Inflammatory macrophage treated with lipopolysaccharide for 4 hours (primary cell): ENCODE results near the gene CTF1.
"Not testable (repeated sequence)": the region's sequence is repeated elsewhere in the genome, so short reads cannot be mapped to it uniquely, and the experiment has no call there.

Experiments used
- DNase-seq: peaks from one replicate; pipeline ENCODE4 v3.0.0-alpha.2; 2020

CTF1 gene

DNA sequence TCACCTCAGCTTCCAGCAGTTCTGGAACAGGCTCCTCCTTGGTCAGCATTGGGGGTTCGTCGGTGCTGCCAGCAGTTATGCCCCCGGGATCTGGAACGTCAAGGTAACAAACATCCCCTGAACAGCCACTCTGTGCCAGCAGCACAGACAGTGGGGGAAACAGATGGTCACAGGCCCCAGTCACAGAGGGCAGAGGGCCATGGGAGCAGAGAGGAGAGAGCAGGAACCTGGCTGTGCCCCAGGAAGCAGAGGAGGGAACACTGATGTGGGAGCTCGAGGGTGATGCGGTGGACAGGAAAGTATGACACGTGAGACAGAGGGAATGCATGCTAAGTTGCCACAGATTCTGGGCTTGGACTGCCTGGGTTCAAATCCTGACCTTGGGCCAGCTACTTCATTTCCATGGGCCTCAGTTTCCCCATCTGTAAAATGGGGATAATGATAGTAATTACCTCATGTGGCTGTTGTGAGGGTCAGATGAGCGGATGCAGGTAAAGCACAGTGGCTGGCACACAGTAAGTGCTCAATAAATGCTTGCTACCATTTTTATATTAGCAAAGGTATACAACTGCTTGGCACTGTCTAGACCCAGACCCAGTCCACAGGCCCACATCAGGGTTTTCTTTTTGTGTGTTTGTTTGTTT lies 7.4 kb upstream of the CTF1 start:
- no peak for DNase-seq

DNA sequence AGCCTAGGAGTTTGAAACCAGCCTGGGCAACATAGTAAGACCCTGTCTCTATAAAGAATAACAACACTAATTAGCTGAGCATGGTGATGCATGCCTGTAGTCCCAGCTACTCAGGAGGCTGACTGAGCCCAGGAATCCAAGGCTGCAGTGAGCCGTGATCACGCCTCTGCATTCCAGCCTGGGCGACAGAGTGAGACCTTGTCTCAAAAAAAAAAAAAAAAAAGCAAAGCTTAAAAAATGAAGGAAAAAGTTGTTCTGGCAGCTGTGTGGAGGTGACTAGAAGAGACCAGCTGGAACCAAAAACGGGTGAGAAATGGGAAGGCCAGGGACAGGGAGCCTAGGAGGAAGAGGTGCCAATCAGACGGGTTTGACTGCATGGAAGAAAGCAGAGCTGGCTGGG lies 6.7 kb upstream of the CTF1 start:
- no peak for DNase-seq

DNA sequence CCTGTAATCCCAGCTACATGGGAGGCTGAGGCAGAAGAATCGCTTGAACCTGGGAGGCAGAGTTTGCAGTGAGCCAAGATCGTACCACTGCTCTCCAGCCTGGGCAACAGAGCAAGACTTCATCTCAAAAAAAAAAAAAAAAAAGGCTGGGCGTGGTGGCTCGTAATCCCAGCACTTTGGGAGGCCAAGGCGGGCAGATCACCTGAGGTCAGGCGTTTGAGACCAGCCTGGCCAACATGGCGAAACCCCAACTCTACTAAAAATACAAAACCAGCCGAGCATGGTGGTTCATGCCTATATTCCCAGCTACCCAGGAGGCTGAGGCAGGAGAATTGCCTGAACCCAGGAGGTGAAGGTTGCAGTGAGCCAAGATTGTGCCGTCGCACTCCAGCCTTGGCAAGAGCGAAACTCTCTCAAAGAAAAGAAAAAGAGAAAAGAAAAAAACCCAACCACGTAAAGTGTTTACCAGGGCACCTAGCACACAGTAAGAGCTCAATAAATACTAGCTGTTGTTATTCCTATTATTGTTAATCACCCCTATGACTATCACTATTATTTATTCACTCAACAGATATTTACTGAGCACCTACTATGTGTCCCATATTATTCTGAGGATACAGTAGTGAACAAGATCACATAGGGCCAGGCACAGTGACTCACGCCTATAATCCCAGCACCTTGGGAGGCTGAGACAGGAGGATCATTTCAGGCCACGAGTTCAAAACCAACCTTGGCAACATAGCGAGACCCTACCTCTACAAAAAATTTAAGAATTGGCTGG lies 5.2 kb upstream of the CTF1 start:
- not testable (repeated sequence) for DNase-seq

- DNase-seq, result no peak
These were observed 3.6 kb upstream of the CTF1 start for GRCh38 chr16:30892670-30893416.

- DNase-seq, result no peak
These were observed 3.0 kb upstream of the CTF1 start for GRCh38 chr16:30893417-30893743.

- peak; percentile 90 for DNase-seq
These were observed 2.5 kb upstream of the CTF1 start, which contains the start of gene BCL7C for GRCh38 chr16:30893744-30894539. BCL7C (minus strand) TSS chr16:30894077; CDS start chr16:30893944, 133 bp downstream.

- DNase-seq, result no peak
These were observed 1.7 kb upstream of the CTF1 start for GRCh38 chr16:30894540-30895368.

DNA sequence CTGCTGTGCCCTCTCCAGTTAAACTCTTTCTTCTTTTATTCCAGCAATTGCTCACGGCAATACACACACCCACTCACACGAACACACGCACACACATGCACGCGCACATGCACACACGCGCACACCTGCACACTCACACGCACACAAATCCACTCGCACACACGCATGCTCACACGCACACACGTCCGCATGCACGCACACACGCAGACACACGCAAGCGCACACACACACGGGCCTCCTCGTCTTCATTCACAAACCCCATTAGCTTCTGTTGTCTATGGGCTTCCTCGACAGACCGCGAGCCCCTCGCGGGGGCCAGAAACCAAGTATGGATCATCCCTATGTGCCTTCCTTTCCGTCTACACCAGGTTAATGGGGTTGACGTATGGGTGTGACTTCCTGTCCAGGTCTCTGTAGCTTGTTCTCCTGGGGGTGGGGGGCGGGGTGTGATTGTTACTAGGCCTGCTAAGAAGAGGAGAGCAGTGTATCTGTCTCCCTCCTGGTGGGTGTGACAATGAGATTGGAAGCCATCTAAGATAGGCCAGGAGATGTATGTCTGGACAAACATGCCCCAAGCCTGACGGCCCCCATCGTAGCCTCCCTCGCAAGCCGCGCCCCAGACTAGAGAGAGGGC lies 670 bp upstream of the CTF1 start:
- no peak for DNase-seq

DNA sequence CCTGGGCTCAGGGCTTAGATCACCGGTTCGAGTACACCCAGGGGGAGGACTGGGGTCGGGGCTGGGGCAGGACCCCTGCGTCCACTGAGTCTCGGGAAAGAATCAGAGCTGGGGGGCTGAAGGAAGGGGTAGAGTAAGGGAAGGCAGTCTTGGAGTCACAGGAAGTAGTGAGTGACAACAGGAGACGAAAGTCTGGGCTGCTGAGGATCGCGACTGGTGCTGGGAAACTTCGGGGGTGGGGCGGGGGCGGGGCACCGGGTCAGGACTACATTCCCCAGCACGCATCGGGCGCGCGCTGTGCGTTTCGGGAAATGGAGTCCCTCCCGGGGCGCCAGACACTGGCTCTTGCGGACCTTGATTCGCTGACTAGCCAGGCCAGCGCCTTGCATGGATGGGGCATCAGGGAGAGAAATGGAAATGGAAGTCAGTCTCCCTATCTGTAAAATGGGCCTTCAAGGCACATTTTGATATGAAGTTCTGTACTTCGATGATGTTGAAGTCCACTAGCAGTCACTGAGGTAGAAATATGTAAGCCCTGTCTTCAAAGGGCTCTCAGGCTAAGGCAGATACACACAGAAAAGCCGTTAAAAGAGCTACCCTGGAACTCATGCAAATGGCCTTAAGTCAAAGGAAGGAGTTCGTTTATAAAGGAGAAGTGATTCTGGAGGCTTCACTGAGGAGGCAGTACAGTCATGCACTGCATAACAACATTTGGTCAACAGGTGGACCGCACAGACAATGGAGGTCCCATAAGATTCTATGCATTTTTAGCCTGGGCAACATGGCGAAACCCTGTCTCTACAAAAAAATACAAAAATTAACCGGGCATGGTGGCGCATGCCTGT lies 697 bp downstream of the CTF1 start:
- DNase-seq, result peak; percentile 89

- no peak for DNase-seq
These were observed 3.4 kb downstream of the CTF1 start for GRCh38 chr16:30899794-30900193.

DNA sequence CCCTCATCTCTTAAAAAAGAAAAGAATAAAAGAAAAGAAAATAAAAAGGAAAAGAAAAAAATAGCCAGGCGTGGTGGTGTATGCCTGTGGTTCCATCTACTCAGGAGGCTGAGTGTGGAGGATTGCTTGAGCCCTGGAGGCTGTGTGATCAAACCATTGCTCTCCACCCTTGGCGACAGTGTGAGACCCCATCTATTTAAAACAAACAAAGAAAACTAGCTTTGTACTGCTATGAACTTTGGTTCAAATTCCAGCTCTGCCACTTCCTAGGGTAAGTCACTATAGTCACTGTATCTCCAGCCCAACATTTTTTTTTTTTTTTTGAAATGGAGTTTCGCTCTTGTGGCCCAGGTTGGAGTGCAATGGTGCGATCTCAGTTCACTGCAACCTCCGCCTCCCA lies 4.2 kb downstream of the CTF1 start:
- no peak for DNase-seq

DNA sequence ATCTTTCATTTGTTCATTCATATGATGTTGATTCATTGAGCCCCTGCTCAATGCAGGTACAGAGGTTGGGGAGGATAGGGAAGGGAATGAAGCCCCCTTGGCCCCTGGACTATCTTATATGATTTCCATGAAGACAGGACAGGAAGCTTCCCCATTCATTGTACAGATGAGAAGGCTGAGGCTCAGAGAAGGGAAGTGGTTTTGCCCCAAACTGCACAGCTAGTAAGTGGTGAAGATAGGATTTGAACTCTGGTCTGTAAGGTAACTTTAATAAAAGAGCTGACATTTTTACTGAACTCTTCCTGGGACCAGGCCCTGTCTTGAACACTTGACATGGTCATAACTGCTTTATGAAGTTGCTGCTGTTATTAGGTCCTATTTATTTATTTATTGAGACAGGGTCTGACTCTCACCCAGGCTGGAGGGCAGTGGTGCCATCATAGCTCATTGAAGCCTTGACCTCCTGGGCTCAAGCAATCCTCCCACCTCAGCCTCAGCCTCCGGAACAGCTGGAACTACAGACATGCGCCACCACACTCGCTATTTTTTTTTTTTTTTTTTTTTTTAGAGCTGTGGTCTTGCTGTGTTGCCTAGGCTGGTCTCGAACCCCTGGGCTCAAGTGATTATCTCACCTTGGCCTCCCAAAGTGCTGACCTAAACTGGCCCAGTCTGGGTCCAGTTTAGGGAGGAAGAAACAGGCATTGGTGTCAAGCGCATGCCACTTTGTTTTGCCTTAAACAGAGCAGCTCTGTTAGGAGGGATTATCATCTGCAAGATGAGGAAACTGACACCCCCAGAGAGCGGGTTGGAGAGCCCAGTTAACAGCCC lies 5.0 kb downstream of the CTF1 start:
- no peak for DNase-seq

DNA sequence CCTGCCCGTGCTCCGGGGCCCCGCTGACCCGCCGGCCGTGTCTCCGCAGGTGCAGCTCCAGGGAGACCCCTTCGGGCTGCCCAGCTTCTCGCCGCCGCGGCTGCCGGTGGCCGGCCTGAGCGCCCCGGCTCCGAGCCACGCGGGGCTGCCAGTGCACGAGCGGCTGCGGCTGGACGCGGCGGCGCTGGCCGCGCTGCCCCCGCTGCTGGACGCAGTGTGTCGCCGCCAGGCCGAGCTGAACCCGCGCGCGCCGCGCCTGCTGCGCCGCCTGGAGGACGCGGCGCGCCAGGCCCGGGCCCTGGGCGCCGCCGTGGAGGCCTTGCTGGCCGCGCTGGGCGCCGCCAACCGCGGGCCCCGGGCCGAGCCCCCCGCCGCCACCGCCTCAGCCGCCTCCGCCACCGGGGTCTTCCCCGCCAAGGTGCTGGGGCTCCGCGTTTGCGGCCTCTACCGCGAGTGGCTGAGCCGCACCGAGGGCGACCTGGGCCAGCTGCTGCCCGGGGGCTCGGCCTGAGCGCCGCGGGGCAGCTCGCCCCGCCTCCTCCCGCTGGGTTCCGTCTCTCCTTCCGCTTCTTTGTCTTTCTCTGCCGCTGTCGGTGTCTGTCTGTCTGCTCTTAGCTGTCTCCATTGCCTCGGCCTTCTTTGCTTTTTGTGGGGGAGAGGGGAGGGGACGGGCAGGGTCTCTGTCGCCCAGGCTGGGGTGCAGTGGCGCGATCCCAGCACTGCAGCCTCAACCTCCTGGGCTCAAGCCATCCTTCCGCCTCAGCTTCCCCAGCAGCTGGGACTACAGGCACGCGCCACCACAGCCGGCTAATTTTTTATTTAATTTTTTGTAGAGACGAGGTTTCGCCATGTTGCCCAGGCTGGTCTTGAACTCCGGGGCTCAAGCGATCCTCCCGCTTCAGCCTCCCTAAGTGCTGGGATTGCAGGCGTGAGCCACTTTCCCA lies 5.9 kb downstream of the CTF1 start:
- DNase-seq, result peak; percentile 79

- no peak for DNase-seq
These were observed 6.6 kb downstream of the CTF1 start for GRCh38 chr16:30903002-30903401.

DNA sequence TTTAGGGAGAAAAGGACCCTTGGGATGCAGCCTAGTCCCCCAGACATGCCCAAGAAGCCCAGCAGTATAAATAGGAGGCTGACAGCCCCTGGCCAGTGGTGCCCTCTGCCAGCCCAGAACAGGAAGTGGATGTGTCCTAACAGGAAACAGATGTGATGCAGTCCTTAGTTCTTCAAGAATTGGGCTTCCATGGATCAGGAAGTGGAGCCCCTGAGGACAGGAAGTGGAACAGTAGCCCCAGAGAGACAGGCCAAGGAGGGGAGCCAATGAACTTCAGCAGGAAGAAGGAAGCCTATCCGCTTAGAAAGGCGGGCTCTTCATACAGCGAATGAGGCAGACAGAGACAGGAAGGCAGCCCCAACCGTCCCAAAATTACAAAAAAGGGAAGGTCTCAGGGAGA lies 7.2 kb downstream of the CTF1 start:
- DNase-seq, result peak; percentile 88

- DNase-seq, result peak; percentile 54
These were observed 7.8 kb downstream of the CTF1 start for GRCh38 chr16:30904114-30904780.

GRCh38 chr16:30907064-30907463 lies 10.7 kb downstream of the CTF1 start:
- no peak for DNase-seq

DNA sequence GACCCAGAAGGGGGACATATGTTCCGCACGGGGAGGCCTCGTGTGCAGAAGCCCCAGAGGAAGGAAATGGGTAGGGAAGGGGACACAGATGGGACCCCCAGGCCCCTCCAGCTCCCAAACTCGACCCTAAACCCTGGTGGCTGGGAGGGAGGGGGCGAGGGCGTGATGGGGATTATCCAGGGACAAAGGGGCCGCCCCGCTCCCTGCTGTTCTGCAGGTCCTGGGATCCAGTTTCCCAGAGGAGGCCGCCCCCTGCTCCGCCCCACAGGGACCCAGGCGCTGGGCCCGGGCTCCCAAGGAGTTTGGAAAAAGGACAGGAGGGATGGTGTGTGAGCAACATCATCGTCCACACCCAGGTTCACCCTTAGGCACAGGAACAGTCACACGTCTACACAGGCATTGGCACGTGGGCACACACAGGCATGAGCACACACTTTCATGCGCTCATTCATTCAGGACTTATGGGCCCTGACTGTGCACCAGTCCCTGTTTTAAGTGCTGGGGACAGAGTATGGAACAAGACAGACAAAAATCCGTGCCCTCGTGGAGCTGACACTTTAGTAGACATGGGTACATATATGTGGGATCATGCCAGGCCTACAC lies 14.1 kb downstream of the CTF1 start:
- DNase-seq, result no peak
